Aorta (tissue), 5 donors: ENCODE measurements around the gene CFAP46. TPM values are rescaled to one million over a fixed set of nuclear protein-coding genes. Genes with fewer than 3 reads are reported as not detected.

Experiments
- ATAC-seq: fragments of 200-7000 bp; cut with Tn5 transposase; one replicate; pipeline ENCODE4 v1.9.1; 2022; ENCODE audit warnings: moderate library complexity; ENCODE audit not compliant: low FRiP score
- DNase-seq, 2 donors: peaks; one replicate each; pipeline ENCODE4 v3.0.0-alpha.2; 2020
- H3K27ac ChIP-seq, 2 donors: one replicate each; pipeline ENCODE4 v1.5.1; 2013; ENCODE audit warnings: low read length in 2 of 2, mild to moderate bottlenecking in 2 of 2, moderate library complexity in 2 of 2, control low read depth in 1 of 2, inconsistent platforms in 1 of 2, low read depth in 1 of 2
- H3K27me3 ChIP-seq, 2 donors: one replicate each; pipeline ENCODE4 v1.6.1; 2013; ENCODE audit warnings: control low read depth in 1 of 2, low read length in 1 of 2, mild to moderate bottlenecking in 1 of 2, moderate library complexity in 1 of 2; ENCODE audit not compliant: insufficient read depth in 2 of 2, control insufficient read depth in 1 of 2
- H3K36me3 ChIP-seq, 2 donors: one replicate each; pipeline ENCODE4 v1.6.1; 2013; ENCODE audit warnings: control low read depth in 1 of 2, low read length in 1 of 2, mild to moderate bottlenecking in 1 of 2; ENCODE audit not compliant: insufficient read depth in 2 of 2, control insufficient read depth in 1 of 2
- H3K4me1 ChIP-seq, 2 donors: one replicate each; pipeline ENCODE4 v1.6.1; 2013; ENCODE audit warnings: low read length in 2 of 2, control low read depth in 1 of 2, mild to moderate bottlenecking in 1 of 2, moderate library complexity in 1 of 2; ENCODE audit not compliant: insufficient read depth in 2 of 2, control insufficient read depth in 1 of 2
- H3K4me3 ChIP-seq, 2 donors: one replicate each; pipeline ENCODE4 v1.5.1; 2013; ENCODE audit warnings: low read length in 2 of 2, control low read depth in 1 of 2, mild to moderate bottlenecking in 1 of 2
- H3K9me3 ChIP-seq: one replicate; pipeline ENCODE4 v1.6.1; 2013; ENCODE audit warnings: mild to moderate bottlenecking, low read length; ENCODE audit not compliant: control insufficient read depth
- WGBS, 2 donors: extraction: QIAGEN DNeasy Blood & Tissue Kit; methylation state at CpG; one replicate each; pipeline ENCODE4 v1.1.7; 2013; 5-methylcytosine and 5-hydroxymethylcytosine counted together
- intact Hi-C, 2 donors: fragments of 100-400 bp; cut with DNase I; formaldehyde crosslinking; loops; one replicate each; pipeline versions ENCODE4 v1.14.2 to v1.15.0; 2022
- polyA plus RNA-seq, 2 donors: library from polyadenylated mRNA; stranded (reverse); fragments of 200-250 nt; gene quantifications; one replicate each; pipeline ENCODE4 v1.2.3, GENCODE V29; 2013
- total RNA-seq, 2 donors: library from RNA; stranded (reverse); fragmentation: NEBNext Ultra II Directional; extraction: Animal tissue kit (Norgen Biotek cat#: 25700); gene quantifications; one replicate each; pipeline ENCODE4 v1.2.1, GENCODE V29; 2021
- donor health status: healthy with polysubstance abuse.
- donor health status: Bipolar disorder and iron deficiency.
- donor health status: DM: no; HTN: no; CAD: no.
- donor health status: DM: no; HTN: no; CAD: no.
- donor health status: DM: yes; HTN: yes; CAD: no.

CFAP46 gene
- total and polyA plus RNA-seq, 4 donors: 0.42 TPM; not detected in 3

- no peaks in the 10 kb centered on the region for H3K27me3 ChIP-seq
- intact Hi-C loops: no loop called here
- 89 to 90% methylated on average over 22 to 23 of the region's 23 CpGs for whole genome bisulfite sequencing, 2 donors
- DNase-seq: peak; percentile 22 to 54
- no peaks in the 10 kb centered on the region for H3K36me3 ChIP-seq
- H3K4me1 ChIP-seq: no peaks in the 10 kb centered on the region
- no peaks in the 10 kb centered on the region for H3K9me3 ChIP-seq
- H3K4me3 ChIP-seq: no peak overlapping the region
- ATAC-seq: no peak
- no peak overlapping the region for H3K27ac ChIP-seq
Measured at GRCh38 chr10:132881186-132881920, 61.0 kb downstream of the CFAP46 start.

GRCh38 chr10:132880128-132880981, 62.0 kb downstream of the CFAP46 start:
- Histone ChIP-seq H3K9me3 (peaks cover 4% of the 10 kb centered on the region), H3K27me3 (no peaks in the 10 kb centered on the region), H3K4me1 (no peaks in the 10 kb centered on the region), H3K36me3 (no peaks in the 10 kb centered on the region), H3K4me3 (no peak overlapping the region), H3K27ac (no peak overlapping the region)
- 84 to 86% methylated on average over 33 to 35 of the region's 35 CpGs for WGBS, 2 donors
- peak; percentile 26 to 66 for DNase-seq
- intact Hi-C loops: no loop called here
- no peak for ATAC-seq

- DNase-seq: peak; percentile 39 to 65
Measured at GRCh38 chr10:132879408-132880127, 62.8 kb downstream of the CFAP46 start.

GRCh38 chr10:132878730-132879407, 63.5 kb downstream of the CFAP46 start:
- Histone ChIP-seq H3K4me1 (no peaks in the 10 kb centered on the region), H3K27ac (no peak overlapping the region), H3K36me3 (no peaks in the 10 kb centered on the region), H3K9me3 (peaks cover 4% of the 10 kb centered on the region), H3K4me3 (no peak overlapping the region), H3K27me3 (no peaks in the 10 kb centered on the region)
- ATAC-seq (no peak), DNase-seq (peak; percentile 17 to 53)
- 59 to 60% methylated on average over 25 of the region's 25 CpGs for WGBS, 2 donors
- intact Hi-C loops: no loop called here

More at GRCh38 chr10:132879408-132880127, 62.8 kb downstream of the CFAP46 start:
- Histone ChIP-seq H3K4me1 (no peaks in the 10 kb centered on the region), H3K27ac (no peak overlapping the region), H3K4me3 (no peak overlapping the region), H3K27me3 (no peaks in the 10 kb centered on the region), H3K36me3 (no peaks in the 10 kb centered on the region), H3K9me3 (peaks cover 4% of the 10 kb centered on the region)
- no peak for ATAC-seq
- intact Hi-C loops: no loop called here
- 39 to 46% methylated on average over 30 to 38 of the region's 38 CpGs for WGBS, 2 donors

- no peak for ATAC-seq
- Histone ChIP-seq H3K4me3 (no peak overlapping the region), H3K27me3 (no peaks in the 10 kb centered on the region), H3K9me3 (peaks cover 4% of the 10 kb centered on the region), H3K27ac (no peak overlapping the region), H3K36me3 (no peaks in the 10 kb centered on the region), H3K4me1 (no peaks in the 10 kb centered on the region)
- intact Hi-C loops: no loop called here
- peak; percentile 42 to 61 for DNase-seq
- 70 to 75% methylated on average over 27 of the region's 27 CpGs for WGBS, 2 donors
Measured at GRCh38 chr10:132878091-132878729, 64.2 kb downstream of the CFAP46 start.

GRCh38 chr10:132877473-132877872, 64.9 kb downstream of the CFAP46 start:
- Histone ChIP-seq H3K4me1 (no peaks in the 10 kb centered on the region), H3K36me3 (no peaks in the 10 kb centered on the region), H3K27me3 (no peaks in the 10 kb centered on the region), H3K4me3 (no peak overlapping the region), H3K9me3 (peaks cover 4% of the 10 kb centered on the region), H3K27ac (no peak overlapping the region)
- ATAC-seq (no peak), DNase-seq (peak; percentile 10 to 39)
- WGBS, 2 donors: 78 to 85% methylated on average over 12 of the region's 12 CpGs
- intact Hi-C loops: no loop called here

- peak; percentile 16 to 54 for DNase-seq
- no peak overlapping the region for H3K27ac ChIP-seq
- H3K27me3 ChIP-seq: no peaks in the 10 kb centered on the region
- H3K36me3 ChIP-seq: no peaks in the 10 kb centered on the region
- intact Hi-C loops: no loop called here
- peaks cover 4% of the 10 kb centered on the region for H3K9me3 ChIP-seq
- 78% methylated on average over 15 of the region's 15 CpGs for WGBS, 2 donors
- no peaks in the 10 kb centered on the region for H3K4me1 ChIP-seq
- no peak overlapping the region for H3K4me3 ChIP-seq
- ATAC-seq: no peak
Measured at GRCh38 chr10:132876993-132877431, 65.4 kb downstream of the CFAP46 start.
